HCT116 (cell line): ENCODE data around the gene TNFSF13B. TPM values are rescaled to one million over a fixed set of nuclear protein-coding genes. Genes with fewer than 3 reads are reported as not detected.

Experiments
- ATAC-seq: fragments of 200-7000 bp; cut with Tn5 transposase; 2 replicates; pipeline ENCODE4 v1.9.1; 2020; ENCODE audit warnings: mild to moderate bottlenecking, moderate library complexity
- BruUV-seq: library from RNA; stranded (reverse); fragments of 400-500 nt; replicated peaks from 2 replicates; lab custom pipeline; 2021; lab: Mats Ljungman, UMichigan
- CTCF ChIA-PET: fragments of 300-600 bp; sonication (Branson Sonifier 250); formaldehyde crosslinking; loops from one replicate; lab custom pipeline; 2021; ENCODE audit warnings: antibody characterized with exemption; lab: Charles Lee
- POLR2A ChIA-PET: fragments of 300-600, 350-600 bp; sonication (Branson Sonifier 250); formaldehyde crosslinking; loops from one replicate; lab custom pipeline; 2021; ENCODE audit warnings: antibody characterized with exemption; lab: Charles Lee
- RAD21 ChIA-PET, 2 experiments: fragments of 300-600 bp; sonication (Branson Sonifier 250); formaldehyde crosslinking; loops; one replicate each; lab custom pipeline; 2023; ENCODE audit warnings: low total read pairs in 2 of 2; ENCODE audit not compliant: uncharacterized antibody in 2 of 2, unreplicated experiment in 2 of 2, low non-redundant PET in 1 of 2; lab: Charles Lee
- DNase-seq: peaks from one replicate; pipeline ENCODE4 v3.0.0-alpha.2; 2010; ENCODE audit warnings: low read depth, low spot score
- H2AFZ ChIP-seq: fragments of 200-600 bp; shearing (Covaris generic), sonication (generic); 2 replicates; pipeline ENCODE4 v1.6.1; 2017; ENCODE audit warnings: low read depth, mixed run types, mixed read lengths, antibody characterized with exemption, low read length; ENCODE audit not compliant: poor library complexity, severe bottlenecking
- H3K27ac ChIP-seq: 2 replicates; pipeline ENCODE4 v1.5.1; 2012; ENCODE audit warnings: low read depth, low read length
- H3K27me3 ChIP-seq: fragments of 200-600 bp; sonication (generic); 2 replicates; pipeline ENCODE4 v1.6.1; 2016; ENCODE audit warnings: mixed run types, low read length, mixed read lengths; ENCODE audit not compliant: insufficient read depth
- H3K36me3 ChIP-seq, 2 experiments: fragments of 200-500 bp in 1 of 2; fragments of 200-600 bp in 1 of 2; sonication (Bioruptor generic) in 1 of 2; sonication (generic) in 1 of 2; 2 replicates each; pipeline versions ENCODE4 v1.5.1 to v1.6.1; 2014 to 2016; ENCODE audit warnings: low read length in 2 of 2, inconsistent platforms in 1 of 2, mixed read lengths in 1 of 2, mixed run types in 1 of 2; ENCODE audit not compliant: insufficient read depth in 2 of 2, control insufficient read depth in 1 of 2
- H3K4me1 ChIP-seq, 2 experiments: fragments of 200-600 bp in 1 of 2; sonication (generic) in 1 of 2; 2 replicates each; pipeline versions ENCODE4 v1.5.1 to v1.6.1; 2012 to 2017; ENCODE audit warnings: low read length in 2 of 2, inconsistent platforms in 1 of 2, mild to moderate bottlenecking in 1 of 2, mixed read lengths in 1 of 2, mixed run types in 1 of 2, moderate library complexity in 1 of 2; ENCODE audit not compliant: insufficient read depth in 2 of 2, control insufficient read depth in 1 of 2
- H3K4me2 ChIP-seq: fragments of 200-600 bp; sonication (generic); 2 replicates; pipeline ENCODE4 v1.6.1; 2017; ENCODE audit warnings: mixed run types, low read length, mixed read lengths
- H3K4me3 ChIP-seq, 2 experiments: fragments of 200-600 bp in 1 of 2; sonication (generic) in 1 of 2; replicated peaks in 1 of 2; 2 replicates each; pipeline ENCODE4 v1.5.1; 2011 to 2016; ENCODE audit warnings: low read length in 2 of 2, control low read depth in 1 of 2, low read depth in 1 of 2, mild to moderate bottlenecking in 1 of 2, mixed read lengths in 1 of 2, mixed run types in 1 of 2
- H3K79me2 ChIP-seq: fragments of 200-600 bp; sonication (generic); 2 replicates; pipeline ENCODE4 v1.6.1; 2017; ENCODE audit warnings: mild to moderate bottlenecking, mixed run types, low read length, moderate library complexity, mixed read lengths; ENCODE audit not compliant: insufficient read depth
- H3K9ac ChIP-seq: fragments of 200-600 bp; sonication (generic); 2 replicates; pipeline ENCODE4 v1.6.1; 2016; ENCODE audit warnings: low read length, mixed read lengths
- H3K9me2 ChIP-seq: fragments of 200-600 bp; sonication (generic), shearing (Covaris generic); 2 replicates; pipeline ENCODE4 v1.6.1; 2017; ENCODE audit warnings: mixed run types, mild to moderate bottlenecking, moderate library complexity; ENCODE audit not compliant: insufficient read depth
- H3K9me3 ChIP-seq, 2 experiments: fragments of 200-500 bp in 1 of 2; fragments of 200-600 bp in 1 of 2; sonication (Bioruptor generic) in 1 of 2; sonication (generic) in 1 of 2; 2 replicates each; pipeline ENCODE4 v1.6.1; 2014 to 2017; ENCODE audit warnings: low read length in 2 of 2, mixed read lengths in 2 of 2, inconsistent platforms in 1 of 2, low read depth in 1 of 2, mild to moderate bottlenecking in 1 of 2, mixed run types in 1 of 2, moderate library complexity in 1 of 2; ENCODE audit not compliant: control insufficient read depth in 1 of 2, insufficient read depth in 1 of 2
- H4K20me1 ChIP-seq: fragments of 200-600 bp; sonication (generic), shearing (Covaris generic); 2 replicates; pipeline ENCODE4 v1.6.1; 2017; ENCODE audit warnings: mixed run types, mild to moderate bottlenecking, moderate library complexity; ENCODE audit not compliant: insufficient read depth
- CBX3 ChIP-seq: IDR thresholded peaks from 2 replicates; pipeline ENCODE4 v1.6.1; 2012; ENCODE audit warnings: low read depth
- EGR1 ChIP-seq: IDR thresholded peaks from 2 replicates; pipeline ENCODE4 v1.6.1; 2012; ENCODE audit warnings: low read depth
- EZH2phosphoT487 ChIP-seq: fragments of 200-600 bp; IDR thresholded peaks from 2 replicates; pipeline ENCODE4 v1.6.1; 2018; ENCODE audit warnings: antibody characterized with exemption, borderline replicate concordance
- FOSL1 ChIP-seq: IDR thresholded peaks from 2 replicates; pipeline ENCODE4 v1.6.1; 2012; ENCODE audit warnings: low read depth
- POLR2A ChIP-seq: IDR thresholded peaks from 2 replicates; pipeline ENCODE4 v1.7.0; 2011; ENCODE audit warnings: borderline replicate concordance; ENCODE audit not compliant: insufficient read depth, insufficient read length; ENCODE audit errors: extremely low read depth
- POLR2AphosphoS5 ChIP-seq: IDR thresholded peaks from 2 replicates; pipeline ENCODE4 v1.6.1; 2011; ENCODE audit warnings: mild to moderate bottlenecking, low read depth, low read length, moderate library complexity
- SIN3A ChIP-seq: IDR thresholded peaks from 2 replicates; pipeline ENCODE4 v1.6.1; 2012; ENCODE audit warnings: low read depth
- SP1 ChIP-seq: IDR thresholded peaks from 2 replicates; pipeline ENCODE4 v1.6.1; 2012; ENCODE audit warnings: low read depth
- SRF ChIP-seq: IDR thresholded peaks from 2 replicates; pipeline ENCODE4 v1.6.1; 2012; ENCODE audit warnings: low read depth
- TCF7L2 ChIP-seq: IDR thresholded peaks from 2 replicates; pipeline ENCODE4 v1.7.0; 2011; ENCODE audit warnings: borderline replicate concordance, inconsistent platforms; ENCODE audit not compliant: insufficient read depth, insufficient read length; ENCODE audit errors: extremely low read depth
- YY1 ChIP-seq: IDR thresholded peaks from 2 replicates; pipeline ENCODE4 v1.6.1; 2011; ENCODE audit warnings: low read length, low read depth, moderate library complexity, mild to moderate bottlenecking; ENCODE audit not compliant: insufficient replicate concordance; ENCODE audit errors: extremely low read depth
- ZNF274 ChIP-seq: fragments of 200-500 bp; sonication (Bioruptor generic); IDR thresholded peaks from 2 replicates; pipeline ENCODE4 v1.6.1; 2014; ENCODE audit warnings: mild to moderate bottlenecking, low read depth, low read length, inconsistent platforms
- intact Hi-C: fragments of 100-400 bp; cut with micrococcal nuclease; formaldehyde crosslinking; loops from 2 replicates; pipeline ENCODE4 v1.10.0; 2022
- total RNA-seq: library from RNA; stranded (reverse); gene quantifications from one replicate; pipeline ENCODE4 v1.2.1, GENCODE V29; 2021; ENCODE audit not compliant: unreplicated experiment
- TF ChIP-seq, protein P1 (sequence below), 3 experiments: fragments of 200-600 bp in 1 of 3; sonication (generic) in 1 of 3; IDR thresholded peaks in 2 of 3; conservative IDR thresholded peaks in 1 of 3; 2 replicates each; pipeline ENCODE4 v1.5.1; 2012 to 2017; ENCODE audit warnings: low read depth in 2 of 3, low read length in 2 of 3, antibody characterized with exemption in 1 of 3, borderline replicate concordance in 1 of 3, control low read depth in 1 of 3, mild to moderate bottlenecking in 1 of 3, mixed read lengths in 1 of 3, mixed run types in 1 of 3, moderate library complexity in 1 of 3; ENCODE audit not compliant: insufficient read depth in 1 of 3
- TF ChIP-seq, protein P2 (sequence below): IDR thresholded peaks from 2 replicates; pipeline ENCODE4 v1.6.1; 2012
- TF ChIP-seq, protein P3 (sequence below): IDR thresholded peaks from 2 replicates; pipeline ENCODE4 v1.6.1; 2012; ENCODE audit warnings: low read depth

Gene TNFSF13B
- total RNA-seq, 1 experiment from 2014 or later, result 1.3 TPM

DNA sequence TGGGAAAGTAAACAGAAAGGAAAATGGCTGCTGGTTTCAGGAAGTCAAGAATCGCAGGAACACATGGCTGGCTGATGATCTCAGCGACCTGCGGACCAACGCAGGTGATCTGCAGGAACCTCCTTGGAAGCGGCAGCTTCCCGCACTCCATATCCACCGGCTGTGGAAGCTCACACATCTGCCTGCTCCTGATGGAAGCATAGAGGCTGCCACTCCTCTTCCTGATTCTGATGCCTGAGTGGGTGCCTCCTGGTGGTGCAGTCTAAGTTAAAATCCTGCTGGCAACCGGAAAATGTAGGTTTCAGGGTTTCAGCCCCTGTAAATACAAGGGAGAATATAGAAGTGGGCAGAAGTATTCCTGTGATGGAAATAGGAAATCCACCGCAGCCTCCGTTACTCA is 75.5 kb downstream of the TNFSF13B start (continued):
- TF ChIP-seq TCF7L2, result no peak
- no peak for TF ChIP-seq POLR2AphosphoS5
- no peak for TF ChIP-seq CBX3
- no peak for TF ChIP-seq ZNF274
- TF ChIP-seq FOSL1, result no peak
- TF ChIP-seq POLR2A, result no peak
- no peak for TF ChIP-seq EGR1
- TF ChIP-seq SP1, result no peak
- TF ChIP-seq YY1, result no peak
- TF ChIP-seq SIN3A, result no peak
- no peak for TF ChIP-seq EZH2phosphoT487
- TF ChIP-seq, all 23 proteins: peak for 0

DNA sequence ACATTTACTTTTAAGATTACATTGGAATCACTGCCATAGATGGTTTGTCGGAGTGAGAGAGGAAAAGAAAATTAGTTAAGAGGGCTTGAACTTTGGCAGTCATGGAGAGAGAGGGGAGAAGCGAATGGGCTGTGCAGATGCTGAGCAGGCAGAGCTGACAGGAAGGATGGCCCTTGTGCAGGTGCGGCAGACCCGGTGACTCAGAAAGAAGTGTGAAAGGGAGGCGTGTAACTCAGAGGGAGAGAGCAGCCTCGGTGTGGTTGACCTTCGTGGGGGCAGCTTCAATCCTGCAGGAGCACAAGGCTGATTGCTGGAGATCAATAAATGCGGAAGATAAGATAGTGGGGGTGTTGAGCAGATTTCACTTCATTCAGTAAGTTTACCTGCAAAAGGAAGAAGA is 76.9 kb downstream of the TNFSF13B start:
- H3K4me1 ChIP-seq, result no peaks in the 10 kb centered on the region
- no peak overlapping the region for H3K4me3 ChIP-seq
- POLR2A ChIA-PET, result no interaction called here
- no peak overlapping the region for H3K27ac ChIP-seq
- no peaks in the 10 kb centered on the region for H3K79me2 ChIP-seq
- peaks cover 37% of the 10 kb centered on the region for H3K27me3 ChIP-seq
- TF ChIP-seq, protein P1, sequence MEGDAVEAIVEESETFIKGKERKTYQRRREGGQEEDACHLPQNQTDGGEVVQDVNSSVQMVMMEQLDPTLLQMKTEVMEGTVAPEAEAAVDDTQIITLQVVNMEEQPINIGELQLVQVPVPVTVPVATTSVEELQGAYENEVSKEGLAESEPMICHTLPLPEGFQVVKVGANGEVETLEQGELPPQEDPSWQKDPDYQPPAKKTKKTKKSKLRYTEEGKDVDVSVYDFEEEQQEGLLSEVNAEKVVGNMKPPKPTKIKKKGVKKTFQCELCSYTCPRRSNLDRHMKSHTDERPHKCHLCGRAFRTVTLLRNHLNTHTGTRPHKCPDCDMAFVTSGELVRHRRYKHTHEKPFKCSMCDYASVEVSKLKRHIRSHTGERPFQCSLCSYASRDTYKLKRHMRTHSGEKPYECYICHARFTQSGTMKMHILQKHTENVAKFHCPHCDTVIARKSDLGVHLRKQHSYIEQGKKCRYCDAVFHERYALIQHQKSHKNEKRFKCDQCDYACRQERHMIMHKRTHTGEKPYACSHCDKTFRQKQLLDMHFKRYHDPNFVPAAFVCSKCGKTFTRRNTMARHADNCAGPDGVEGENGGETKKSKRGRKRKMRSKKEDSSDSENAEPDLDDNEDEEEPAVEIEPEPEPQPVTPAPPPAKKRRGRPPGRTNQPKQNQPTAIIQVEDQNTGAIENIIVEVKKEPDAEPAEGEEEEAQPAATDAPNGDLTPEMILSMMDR (IDR thresholded peaks at IDR 0.05 in 2 of 3, conservative IDR thresholded peaks at IDR 0.05 in 1 of 3; ENCODE audit: borderline replicate concordance in 1 of 3, insufficient read depth in 1 of 3, low read depth in 2 of 3, low read length in 2 of 3), result no peak
- TF ChIP-seq SP1, result no peak
- TF ChIP-seq EGR1, result no peak
- TF ChIP-seq, protein P2, sequence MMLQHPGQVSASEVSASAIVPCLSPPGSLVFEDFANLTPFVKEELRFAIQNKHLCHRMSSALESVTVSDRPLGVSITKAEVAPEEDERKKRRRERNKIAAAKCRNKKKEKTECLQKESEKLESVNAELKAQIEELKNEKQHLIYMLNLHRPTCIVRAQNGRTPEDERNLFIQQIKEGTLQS, result no peak
- TF ChIP-seq, protein P3, sequence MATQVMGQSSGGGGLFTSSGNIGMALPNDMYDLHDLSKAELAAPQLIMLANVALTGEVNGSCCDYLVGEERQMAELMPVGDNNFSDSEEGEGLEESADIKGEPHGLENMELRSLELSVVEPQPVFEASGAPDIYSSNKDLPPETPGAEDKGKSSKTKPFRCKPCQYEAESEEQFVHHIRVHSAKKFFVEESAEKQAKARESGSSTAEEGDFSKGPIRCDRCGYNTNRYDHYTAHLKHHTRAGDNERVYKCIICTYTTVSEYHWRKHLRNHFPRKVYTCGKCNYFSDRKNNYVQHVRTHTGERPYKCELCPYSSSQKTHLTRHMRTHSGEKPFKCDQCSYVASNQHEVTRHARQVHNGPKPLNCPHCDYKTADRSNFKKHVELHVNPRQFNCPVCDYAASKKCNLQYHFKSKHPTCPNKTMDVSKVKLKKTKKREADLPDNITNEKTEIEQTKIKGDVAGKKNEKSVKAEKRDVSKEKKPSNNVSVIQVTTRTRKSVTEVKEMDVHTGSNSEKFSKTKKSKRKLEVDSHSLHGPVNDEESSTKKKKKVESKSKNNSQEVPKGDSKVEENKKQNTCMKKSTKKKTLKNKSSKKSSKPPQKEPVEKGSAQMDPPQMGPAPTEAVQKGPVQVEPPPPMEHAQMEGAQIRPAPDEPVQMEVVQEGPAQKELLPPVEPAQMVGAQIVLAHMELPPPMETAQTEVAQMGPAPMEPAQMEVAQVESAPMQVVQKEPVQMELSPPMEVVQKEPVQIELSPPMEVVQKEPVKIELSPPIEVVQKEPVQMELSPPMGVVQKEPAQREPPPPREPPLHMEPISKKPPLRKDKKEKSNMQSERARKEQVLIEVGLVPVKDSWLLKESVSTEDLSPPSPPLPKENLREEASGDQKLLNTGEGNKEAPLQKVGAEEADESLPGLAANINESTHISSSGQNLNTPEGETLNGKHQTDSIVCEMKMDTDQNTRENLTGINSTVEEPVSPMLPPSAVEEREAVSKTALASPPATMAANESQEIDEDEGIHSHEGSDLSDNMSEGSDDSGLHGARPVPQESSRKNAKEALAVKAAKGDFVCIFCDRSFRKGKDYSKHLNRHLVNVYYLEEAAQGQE, result no peak
- TF ChIP-seq POLR2AphosphoS5, result no peak
- no peak for TF ChIP-seq SRF
- TF ChIP-seq, all 23 proteins: peak for 0
- no peaks in the 10 kb centered on the region for H4K20me1 ChIP-seq
- no peaks in the 10 kb centered on the region for H3K9me2 ChIP-seq
- no peak overlapping the region for H3K9ac ChIP-seq
- H3K4me2 ChIP-seq, result no peak overlapping the region
- H2AFZ ChIP-seq, result no peak overlapping the region
- H3K9me3 ChIP-seq, result no peaks in the 10 kb centered on the region
- no TSS peak for BruUV-seq
- CTCF ChIA-PET, result no interaction called here
- H3K36me3 ChIP-seq, result no peaks in the 10 kb centered on the region
- DNase-seq, result no peak
- ATAC-seq, result no peak
- RAD21 ChIA-PET, result no interaction called here
- intact Hi-C loops, result no loop called here
